GM18502 (cell line): ENCODE data around the gene COPG2.

Experiments
- ATAC-seq: cut with Tn5 transposase; IDR thresholded peaks from one replicate; pipeline ENCODE4 v1.9.1; 2021; ENCODE audit warnings: mild to moderate bottlenecking; ENCODE audit not compliant: unreplicated experiment, poor library complexity

Gene COPG2

GRCh38 chr7:130506358-130506757 is 162.2 kb downstream of the COPG2 start:
- no peak for ATAC-seq

- ATAC-seq = no peak
These were observed 162.8 kb downstream of the COPG2 start for GRCh38 chr7:130505753-130506152.

DNA sequence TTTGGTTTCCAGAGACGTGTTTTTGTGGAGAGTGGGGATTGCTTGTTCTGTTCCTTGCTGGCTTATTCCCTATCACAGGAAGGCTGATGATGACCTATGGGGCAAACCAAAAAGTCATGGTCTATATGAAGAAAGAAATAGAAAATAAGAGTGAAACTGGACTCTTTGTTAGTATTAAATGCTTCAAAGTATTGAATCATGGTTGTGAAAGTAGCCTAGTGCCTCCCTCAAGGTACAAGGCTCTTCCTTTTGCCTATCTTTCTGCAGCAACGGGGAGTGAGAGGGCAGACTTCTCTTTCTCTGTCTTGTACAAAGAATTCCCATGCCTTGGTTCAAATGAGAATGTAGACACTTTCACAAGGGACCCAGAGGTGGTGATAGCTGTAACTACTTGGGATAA is 167.6 kb downstream of the COPG2 start:
- no peak for ATAC-seq

DNA sequence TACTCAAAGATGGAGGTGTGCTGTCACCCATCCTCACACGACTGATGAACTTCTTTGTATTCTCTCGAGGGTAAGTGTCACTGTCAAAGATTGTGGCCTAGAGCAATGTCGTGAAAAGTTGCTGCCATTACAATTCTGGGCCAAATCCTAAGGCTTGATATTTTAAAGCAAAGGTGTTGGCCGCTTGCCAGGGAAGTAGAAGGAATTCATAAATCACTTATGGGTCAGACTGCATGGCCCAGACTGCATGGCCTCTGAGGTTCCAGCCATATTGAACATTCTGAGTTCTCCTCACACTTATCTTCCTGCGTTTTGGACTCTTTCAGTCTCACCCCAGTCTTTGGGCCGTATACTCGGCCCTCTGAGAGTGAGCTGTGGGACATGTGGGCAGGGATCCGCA is 168.1 kb downstream of the COPG2 start:
- no peak for ATAC-seq

- ATAC-seq = no peak
These were observed 174.1 kb downstream of the COPG2 start for GRCh38 chr7:130494431-130494858.

- ATAC-seq = no peak
These were observed 175.2 kb downstream of the COPG2 start for GRCh38 chr7:130493275-130493873.

- ATAC-seq = no peak
These were observed 175.8 kb downstream of the COPG2 start for GRCh38 chr7:130492523-130493274.

DNA sequence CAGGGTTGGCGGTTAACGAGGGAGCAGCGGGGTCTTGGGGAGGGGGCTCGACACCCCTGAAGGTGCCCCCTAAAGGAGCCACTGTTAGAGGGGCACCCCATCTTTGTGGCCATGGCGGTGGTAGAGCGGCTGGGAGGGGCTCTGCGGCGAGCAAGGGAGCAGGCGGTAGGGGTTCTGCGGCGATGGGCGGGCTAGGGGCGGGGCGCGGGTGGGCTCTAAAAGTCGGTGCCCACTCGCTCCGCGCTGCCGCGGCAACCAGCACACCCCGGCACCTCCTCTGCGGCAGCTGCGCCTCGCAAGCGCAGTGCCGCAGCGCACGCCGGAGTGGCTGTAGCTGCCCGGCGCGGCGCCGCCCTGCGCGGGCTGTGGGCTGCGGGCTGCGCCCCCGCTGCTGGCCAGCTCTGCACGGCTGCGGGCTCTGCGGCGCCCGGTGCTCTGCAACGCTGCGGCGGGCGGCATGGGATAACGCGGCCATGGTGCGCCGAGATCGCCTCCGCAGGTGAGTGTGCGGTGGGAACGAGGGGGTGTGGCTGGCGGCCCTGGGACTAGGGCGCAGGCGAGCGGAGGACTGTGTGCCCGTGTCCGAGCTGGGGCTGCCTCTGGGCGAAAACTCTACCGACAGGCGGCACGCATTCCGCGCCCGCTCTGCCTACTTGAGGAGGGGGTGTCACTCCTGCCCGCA is 176.6 kb downstream of the COPG2 start, which contains the start of gene MEST:
Gene MEST, plus strand, starts transcription at position 245 of the 682 bp plus-strand sequence. Its CDS starts 229 bp downstream, at position 474.
- ATAC-seq = no peak

GRCh38 chr7:130490888-130491804 is 177.4 kb downstream of the COPG2 start:
- no peak for ATAC-seq

GRCh38 chr7:130490311-130490791 is 178.2 kb downstream of the COPG2 start:
- no peak for ATAC-seq

GRCh38 chr7:130489140-130489983 is 179.2 kb downstream of the COPG2 start:
- no peak for ATAC-seq

GRCh38 chr7:130488392-130489139 is 180.0 kb downstream of the COPG2 start:
- ATAC-seq = no peak

- ATAC-seq = no peak
These were observed 181.6 kb downstream of the COPG2 start for GRCh38 chr7:130486954-130487436.

DNA sequence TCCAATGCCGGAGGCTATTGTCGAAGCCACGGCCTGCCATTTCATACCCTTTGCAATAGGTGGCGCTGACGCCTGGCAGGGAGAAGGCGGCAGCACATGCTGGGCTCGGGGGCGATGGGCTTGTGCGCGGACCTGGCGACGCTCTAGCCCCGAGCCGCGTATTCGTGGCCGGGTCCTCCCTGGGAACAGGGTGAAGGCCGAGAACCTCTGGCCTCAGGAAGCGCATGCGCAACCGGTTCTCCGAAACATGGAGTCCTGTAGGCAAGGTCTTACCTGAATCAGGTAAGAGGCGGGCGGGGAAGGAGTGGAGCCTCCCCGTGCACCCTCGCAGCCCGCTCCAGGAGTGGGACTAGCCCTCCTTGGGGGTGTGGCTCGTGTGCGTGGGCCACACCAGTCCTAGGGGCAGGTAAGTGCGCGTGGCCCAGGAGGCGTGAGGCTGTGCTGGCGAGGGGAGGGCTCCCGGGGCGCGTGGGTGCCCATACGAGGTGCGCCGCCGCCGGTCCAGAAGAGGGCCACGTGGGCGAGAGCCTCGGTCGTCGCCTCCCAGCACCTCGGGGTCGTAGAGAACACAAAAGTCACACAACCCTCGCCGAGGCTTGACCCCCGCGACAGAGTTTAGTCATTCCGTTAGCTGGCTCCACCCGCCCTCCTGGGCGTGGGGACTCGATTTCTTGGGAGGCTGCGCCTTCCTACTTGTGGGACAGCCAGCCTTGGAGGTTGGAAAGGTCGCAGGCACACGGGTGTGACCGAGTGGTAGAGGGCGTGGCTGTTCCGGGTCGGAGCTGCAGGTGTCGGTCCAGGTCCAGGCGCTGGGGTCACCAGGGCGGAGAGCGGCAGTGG is 182.2 kb downstream of the COPG2 start:
- ATAC-seq = peak; percentile 61

GRCh38 chr7:130485734-130486113 is 182.8 kb downstream of the COPG2 start:
- ATAC-seq = no peak

GRCh38 chr7:130483031-130483430 is 185.5 kb downstream of the COPG2 start:
- no peak for ATAC-seq

- ATAC-seq = no peak
These were observed 186.7 kb downstream of the COPG2 start for GRCh38 chr7:130481898-130482297.
